ENCODE data around the gene WASHC4.

Gene WASHC4

GRCh38 chr12:105104762-105105161, 2.8 kb upstream of the WASHC4 start:
- H3K27me3 ChIP-seq (ENCODE audit: insufficient read depth, low read length), result no peaks in the 10 kb centered on the region
- peaks cover 16% of the 10 kb centered on the region for H3K79me2 ChIP-seq (ENCODE audit: insufficient read depth, low read length)
- H2AFZ ChIP-seq (ENCODE audit: low read length), result no peak overlapping the region
- no peaks in the 10 kb centered on the region for H4K20me1 ChIP-seq (ENCODE audit: insufficient read depth, low read length)
- H3K9me2 ChIP-seq (ENCODE audit: low read depth, low read length), result no peaks in the 10 kb centered on the region
- H3F3A ChIP-seq (ENCODE audit: insufficient read depth, low read length), result no peaks in the 10 kb centered on the region
- peaks cover 9% of the 10 kb centered on the region for H3K4me1 ChIP-seq (ENCODE audit: insufficient read depth, low read length, severe bottlenecking)
- H3K4me2 ChIP-seq (ENCODE audit: low read length), result no peak overlapping the region
- H3K4me3 ChIP-seq (ENCODE audit: low read depth, low read length, poor library complexity, severe bottlenecking), result no peak overlapping the region
- H3K9me3 ChIP-seq (ENCODE audit: low read length), result no peaks in the 10 kb centered on the region
- TF ChIP-seq EZH2 (IDR thresholded peaks at IDR 0.05; ENCODE audit: borderline replicate concordance, low read length), result no peak
- no peak for TF ChIP-seq CTCF (IDR thresholded peaks at IDR 0.05; ENCODE audit: low read length)
- H3K9ac ChIP-seq (ENCODE audit: low read length), result no peak overlapping the region
- no peaks in the 10 kb centered on the region for H3K36me3 ChIP-seq (ENCODE audit: insufficient read depth, low read length)
- H3K27ac ChIP-seq (ENCODE audit: low read depth, low read length, poor library complexity, severe bottlenecking), result no peak overlapping the region

GRCh38 chr12:105106621-105107020, 910 bp upstream of the WASHC4 start:
- peaks cover 35% of the 10 kb centered on the region for H3K79me2 ChIP-seq (ENCODE audit: insufficient read depth, low read length)
- H3K9me2 ChIP-seq (ENCODE audit: low read depth, low read length), result no peaks in the 10 kb centered on the region
- H3F3A ChIP-seq (ENCODE audit: insufficient read depth, low read length), result no peaks in the 10 kb centered on the region
- H3K9ac ChIP-seq (ENCODE audit: low read length), result peak overlapping the region; percentile 97; the same call in 1 of the 2 replicates
- H3K4me3 ChIP-seq (ENCODE audit: low read depth, low read length, poor library complexity, severe bottlenecking), result peak overlapping the region; percentile 97
- H3K27me3 ChIP-seq (ENCODE audit: insufficient read depth, low read length), result no peaks in the 10 kb centered on the region
- H2AFZ ChIP-seq (ENCODE audit: low read length), result peak overlapping the region; percentile 88
- peaks cover 17% of the 10 kb centered on the region for H3K4me1 ChIP-seq (ENCODE audit: insufficient read depth, low read length, severe bottlenecking)
- no peaks in the 10 kb centered on the region for H3K9me3 ChIP-seq (ENCODE audit: low read length)
- TF ChIP-seq EZH2 (IDR thresholded peaks at IDR 0.05; ENCODE audit: borderline replicate concordance, low read length) (no peak), CTCF (IDR thresholded peaks at IDR 0.05; ENCODE audit: low read length) (no peak)
- H3K4me2 ChIP-seq (ENCODE audit: low read length), result peak overlapping the region; percentile 91
- no peaks in the 10 kb centered on the region for H4K20me1 ChIP-seq (ENCODE audit: insufficient read depth, low read length)
- H3K27ac ChIP-seq (ENCODE audit: low read depth, low read length, poor library complexity, severe bottlenecking), result no peak overlapping the region
- peaks cover 4% of the 10 kb centered on the region for H3K36me3 ChIP-seq (ENCODE audit: insufficient read depth, low read length)

GRCh38 chr12:105107171-105107493, 399 bp upstream of the WASHC4 start:
- peaks cover 9% of the 10 kb centered on the region for H3K36me3 ChIP-seq (ENCODE audit: insufficient read depth, low read length)
- no peak overlapping the region for H3K27ac ChIP-seq (ENCODE audit: low read depth, low read length, poor library complexity, severe bottlenecking)
- H3K9me3 ChIP-seq (ENCODE audit: low read length), result no peaks in the 10 kb centered on the region
- peak overlapping the region; percentile 97 for H3K9ac ChIP-seq (ENCODE audit: low read length)
- peaks cover 40% of the 10 kb centered on the region for H3K79me2 ChIP-seq (ENCODE audit: insufficient read depth, low read length)
- no peak for TF ChIP-seq EZH2 (IDR thresholded peaks at IDR 0.05; ENCODE audit: borderline replicate concordance, low read length)
- TF ChIP-seq CTCF (IDR thresholded peaks at IDR 0.05; ENCODE audit: low read length), result no peak
- no peaks in the 10 kb centered on the region for H4K20me1 ChIP-seq (ENCODE audit: insufficient read depth, low read length)
- H2AFZ ChIP-seq (ENCODE audit: low read length), result peak overlapping the region; percentile 88
- no peaks in the 10 kb centered on the region for H3F3A ChIP-seq (ENCODE audit: insufficient read depth, low read length)
- H3K27me3 ChIP-seq (ENCODE audit: insufficient read depth, low read length), result no peaks in the 10 kb centered on the region
- H3K9me2 ChIP-seq (ENCODE audit: low read depth, low read length), result no peaks in the 10 kb centered on the region
- peak overlapping the region; percentile 97 for H3K4me3 ChIP-seq (ENCODE audit: low read depth, low read length, poor library complexity, severe bottlenecking)
- H3K4me1 ChIP-seq (ENCODE audit: insufficient read depth, low read length, severe bottlenecking), result peaks cover 17% of the 10 kb centered on the region
- peak overlapping the region; percentile 91 for H3K4me2 ChIP-seq (ENCODE audit: low read length)
